GM04503 (cell line): Measurements from ENCODE around the gene ATP2B2.

Experiments used
- DNase-seq: peaks from one replicate; pipeline ENCODE4 v3.0.0-alpha.2; 2012; ENCODE audit warnings: low read depth

Gene ATP2B2

DNA sequence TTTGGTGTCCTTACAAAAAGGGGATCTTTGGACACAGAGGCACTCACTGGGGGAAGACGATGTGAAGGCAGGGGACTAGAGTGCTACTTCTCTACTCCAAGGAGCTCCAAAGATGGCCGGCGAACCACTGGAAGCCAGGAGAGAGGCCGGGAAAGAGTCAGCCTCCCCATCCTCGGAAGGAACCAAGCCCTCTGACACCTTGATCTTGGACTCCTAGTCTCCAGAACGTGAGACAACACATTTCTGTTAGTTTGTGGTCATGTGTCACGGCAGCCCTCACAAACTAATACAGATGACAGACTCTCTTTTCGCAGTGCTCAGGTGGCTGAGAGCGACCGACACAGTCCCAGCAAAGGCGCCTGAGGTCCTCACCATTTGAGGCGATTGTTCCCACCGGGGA lies 24.4 kb upstream of the ATP2B2 start:
- no peak for DNase-seq

DNA sequence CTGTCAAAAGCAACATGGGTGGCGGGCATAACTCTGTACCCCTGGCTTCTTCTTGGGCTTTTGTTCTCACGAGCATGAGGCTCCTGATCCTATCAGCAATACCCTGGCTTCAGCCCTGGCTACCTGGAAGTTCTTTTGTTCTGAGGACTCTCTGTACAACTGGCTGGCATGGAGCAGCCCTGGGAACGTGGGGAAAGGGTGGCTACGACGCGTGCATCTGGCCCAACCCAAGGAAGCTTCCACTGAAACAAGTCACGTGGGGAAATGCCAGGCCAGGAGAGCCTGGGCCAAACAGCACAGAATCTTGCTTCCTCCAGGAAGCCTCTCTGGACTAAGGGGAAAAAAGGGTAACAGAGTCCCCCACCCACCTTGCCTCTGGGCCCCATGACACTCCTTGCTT lies 22.7 kb upstream of the ATP2B2 start:
- no peak for DNase-seq

DNA sequence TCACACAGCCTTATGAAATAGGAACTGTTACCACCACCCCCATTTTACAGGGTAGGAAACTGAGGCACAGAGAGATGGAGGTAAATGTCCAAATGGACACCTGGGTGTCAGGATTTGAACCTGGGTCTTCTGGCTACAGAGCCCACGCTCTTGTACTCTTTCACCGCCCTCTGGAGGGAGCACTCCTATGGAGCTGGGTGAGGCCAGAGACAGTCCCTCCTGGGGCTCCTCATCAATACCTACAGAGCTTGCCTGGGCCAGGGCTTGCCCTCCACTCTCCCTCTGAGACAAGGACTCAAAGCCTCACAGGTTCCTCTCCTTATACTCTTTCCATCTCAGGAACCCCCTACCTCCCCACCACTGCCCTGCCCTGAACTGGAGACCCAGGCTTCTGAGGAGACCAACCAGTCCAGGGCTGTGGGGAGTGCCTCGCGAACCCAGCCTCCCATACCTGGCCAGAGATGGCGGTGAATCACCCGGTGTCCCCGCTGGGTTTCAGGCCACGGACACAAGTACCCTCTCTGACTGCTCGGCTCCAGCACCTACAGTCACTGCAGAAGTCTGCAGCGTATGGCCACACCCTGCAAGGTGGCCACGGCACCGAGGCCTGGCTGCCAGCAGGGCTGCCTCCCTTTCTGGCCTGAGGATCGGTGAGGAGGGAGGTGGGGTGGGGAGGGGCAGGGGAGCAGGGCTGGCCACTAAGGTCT lies 22.1 kb upstream of the ATP2B2 start:
- DNase-seq, result no peak

DNA sequence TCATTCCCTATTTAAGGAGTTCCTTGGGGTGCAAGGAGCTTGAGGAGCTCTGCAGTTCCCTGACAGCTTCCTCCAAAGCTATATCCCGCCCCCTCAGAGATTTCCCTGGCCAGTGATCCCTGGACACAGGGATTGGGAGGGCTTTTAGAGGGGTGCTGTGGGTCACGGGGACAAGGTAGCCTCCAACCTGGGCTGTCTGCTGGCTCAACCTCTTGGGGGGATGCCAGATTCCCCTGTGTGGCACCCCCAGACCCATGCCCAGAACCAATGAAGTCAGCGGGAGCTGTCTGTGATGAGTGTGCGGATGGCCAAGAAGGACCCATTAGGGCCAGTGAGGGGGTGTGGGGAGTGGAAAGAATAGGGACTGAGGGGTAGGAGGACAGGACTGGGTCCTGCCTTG lies 21.0 kb upstream of the ATP2B2 start:
- DNase-seq, result no peak

DNA sequence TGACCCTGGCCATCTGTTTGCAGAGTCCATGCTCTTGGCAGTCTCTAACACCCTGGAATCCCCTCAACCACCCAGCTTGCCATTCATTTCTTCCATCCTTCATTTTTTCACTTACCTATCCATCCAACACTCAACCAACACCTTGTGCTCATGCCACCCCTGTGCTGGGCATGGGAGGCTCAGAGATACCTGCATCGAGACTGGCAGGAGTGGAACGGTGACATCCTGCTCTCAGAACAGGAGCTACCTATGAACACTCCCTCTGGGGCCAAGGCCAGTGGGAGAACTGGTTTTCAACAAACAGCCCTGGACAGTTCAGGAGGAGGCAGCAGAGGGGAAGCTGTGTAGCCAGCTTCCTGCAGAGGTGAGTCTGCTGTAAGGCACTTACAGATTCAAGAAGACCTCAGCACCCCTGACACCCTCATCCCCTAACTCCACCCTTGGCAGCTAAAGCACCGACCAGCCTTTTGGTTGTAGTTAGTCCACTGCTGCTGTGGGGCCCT lies 19.5 kb upstream of the ATP2B2 start:
- DNase-seq, result no peak

DNA sequence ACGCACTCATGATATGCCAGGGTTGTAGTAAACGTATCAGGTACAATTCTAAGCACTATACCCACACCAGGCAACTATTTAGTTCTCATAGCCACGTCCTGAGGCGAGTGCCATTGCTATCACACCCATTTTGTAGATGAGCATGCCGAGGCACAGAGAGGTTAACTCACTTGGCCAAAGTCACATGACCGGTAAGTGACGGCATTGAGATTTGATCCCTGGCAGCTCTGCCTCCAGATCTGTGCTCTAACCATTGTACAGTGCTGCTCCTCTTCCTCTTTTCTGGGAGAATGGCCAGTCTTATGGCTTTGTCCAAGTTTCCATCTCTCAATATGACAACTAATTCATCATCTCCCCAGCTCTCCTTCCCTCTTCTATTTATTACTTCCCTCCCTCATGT lies 18.9 kb upstream of the ATP2B2 start:
- DNase-seq, result no peak

DNA sequence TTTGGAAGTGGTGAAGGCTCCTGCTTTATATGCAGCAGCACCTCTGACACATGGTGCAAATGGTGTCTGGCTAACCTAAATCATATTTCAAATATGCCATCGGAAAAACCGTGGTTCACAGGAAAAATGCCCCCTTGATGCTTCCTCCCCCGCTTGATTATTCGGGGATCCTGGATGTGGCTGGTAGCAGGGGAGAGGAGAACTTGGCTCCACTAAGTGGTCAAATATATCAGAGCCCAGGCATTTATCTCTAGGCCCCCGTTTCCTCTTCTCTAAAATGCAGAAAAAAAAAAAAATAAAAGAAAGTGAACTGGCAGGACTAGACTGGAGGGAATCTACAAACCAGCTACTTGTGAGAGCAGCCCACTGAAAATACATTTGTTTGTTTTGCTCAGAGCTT lies 18.2 kb upstream of the ATP2B2 start:
- DNase-seq, result no peak

DNA sequence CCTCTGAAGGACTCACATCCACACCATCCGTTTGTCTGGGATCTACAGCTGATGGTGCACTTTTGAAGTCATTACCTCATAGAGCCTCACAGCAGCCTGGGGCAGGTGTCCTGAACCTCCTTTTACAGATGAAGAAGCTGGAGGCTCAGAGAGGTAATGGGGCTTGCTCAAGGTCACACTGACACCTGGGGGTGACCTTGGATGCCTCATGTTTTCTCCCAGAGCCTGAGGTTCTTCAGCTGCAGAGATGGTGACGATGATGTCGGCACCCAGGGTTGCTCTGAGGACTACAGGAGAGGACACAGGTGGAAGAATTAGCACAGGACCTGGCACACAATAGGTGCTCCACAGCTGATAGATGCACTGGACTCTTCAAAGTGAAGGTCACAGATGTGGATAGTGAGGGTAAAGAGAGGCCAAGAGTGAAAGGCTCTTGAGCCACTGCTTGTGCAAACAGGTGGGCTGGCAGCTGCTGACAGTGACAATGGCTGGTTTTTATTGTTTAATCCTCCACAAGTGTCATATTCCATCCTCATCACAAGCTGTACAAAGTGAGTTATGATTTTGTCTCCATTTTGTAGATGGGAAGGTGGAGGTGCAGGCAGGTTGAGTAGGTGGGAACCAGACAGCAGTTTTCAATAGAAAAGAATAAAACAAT lies 17.4 kb upstream of the ATP2B2 start:
- DNase-seq, result no peak

DNA sequence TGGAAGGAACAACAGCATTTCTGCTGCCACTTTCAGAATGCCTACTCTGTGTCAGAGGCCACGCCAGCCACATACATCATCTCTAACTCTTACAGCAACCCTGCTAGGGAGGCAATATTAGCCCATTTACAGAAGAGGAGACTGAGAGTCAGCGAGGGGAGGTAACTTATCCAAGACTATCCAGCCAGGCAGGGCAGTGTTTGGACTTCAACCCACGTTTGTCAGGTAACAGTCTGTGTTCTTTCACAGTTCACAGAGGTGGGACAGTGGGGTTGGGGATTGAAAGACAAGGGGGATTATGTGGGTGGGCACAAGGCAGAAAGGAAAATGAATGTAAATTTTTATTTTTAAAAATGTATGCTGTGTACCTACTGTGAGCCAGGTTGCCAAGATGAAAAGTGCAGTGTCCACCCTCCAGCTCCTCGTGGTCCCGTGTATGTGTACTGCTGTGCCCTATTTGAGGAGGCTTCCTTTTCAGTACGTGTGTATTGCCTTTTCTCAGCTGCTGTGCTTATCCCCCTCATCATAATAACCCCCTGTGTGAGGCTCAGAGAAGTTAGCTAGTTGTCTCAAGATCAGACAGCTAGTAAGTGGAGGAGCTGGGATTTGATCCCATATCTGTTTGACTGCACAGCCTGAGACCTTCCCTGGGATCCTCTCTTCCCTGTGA lies 16.5 kb upstream of the ATP2B2 start:
- DNase-seq, result no peak

DNA sequence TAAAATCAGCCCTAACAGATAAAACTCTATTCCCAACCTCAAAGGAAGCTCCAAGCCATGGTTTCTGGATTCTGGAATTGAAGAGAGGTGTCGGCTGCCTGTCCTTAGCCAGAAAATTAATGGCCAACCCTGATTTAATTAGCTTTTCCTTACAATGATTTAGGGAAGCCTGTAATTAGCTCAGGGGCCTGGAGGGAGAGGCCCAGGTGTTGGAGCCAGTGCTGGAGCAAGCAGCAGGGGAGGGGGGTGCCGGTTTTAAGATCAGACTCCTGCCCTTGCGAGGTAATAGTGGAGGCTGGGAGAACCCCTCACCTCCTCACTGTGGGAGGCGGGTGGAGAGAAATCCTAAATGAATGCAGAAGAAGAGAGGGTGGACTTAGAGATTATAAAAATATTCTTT lies 14.7 kb upstream of the ATP2B2 start:
- no peak for DNase-seq

DNA sequence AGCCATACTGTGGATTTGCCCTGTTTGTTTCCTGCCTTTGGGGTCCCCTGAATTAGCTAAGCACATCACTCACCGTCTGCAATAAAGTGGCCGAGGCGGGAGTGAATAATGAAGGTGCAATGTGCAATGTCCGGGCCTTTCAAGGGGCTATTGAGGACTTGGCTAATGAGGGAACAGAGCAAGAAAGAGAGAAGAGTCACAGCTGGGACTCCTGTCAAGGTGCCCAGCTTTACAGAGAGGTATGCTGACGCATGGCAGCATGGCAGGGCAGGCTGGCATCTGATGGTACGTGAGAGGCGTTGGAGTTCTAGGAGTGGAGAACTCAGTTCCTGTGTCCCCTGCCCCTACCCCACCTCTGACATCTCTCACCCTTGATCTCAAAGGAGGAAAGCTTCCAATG lies 13.8 kb upstream of the ATP2B2 start:
- no peak for DNase-seq

DNA sequence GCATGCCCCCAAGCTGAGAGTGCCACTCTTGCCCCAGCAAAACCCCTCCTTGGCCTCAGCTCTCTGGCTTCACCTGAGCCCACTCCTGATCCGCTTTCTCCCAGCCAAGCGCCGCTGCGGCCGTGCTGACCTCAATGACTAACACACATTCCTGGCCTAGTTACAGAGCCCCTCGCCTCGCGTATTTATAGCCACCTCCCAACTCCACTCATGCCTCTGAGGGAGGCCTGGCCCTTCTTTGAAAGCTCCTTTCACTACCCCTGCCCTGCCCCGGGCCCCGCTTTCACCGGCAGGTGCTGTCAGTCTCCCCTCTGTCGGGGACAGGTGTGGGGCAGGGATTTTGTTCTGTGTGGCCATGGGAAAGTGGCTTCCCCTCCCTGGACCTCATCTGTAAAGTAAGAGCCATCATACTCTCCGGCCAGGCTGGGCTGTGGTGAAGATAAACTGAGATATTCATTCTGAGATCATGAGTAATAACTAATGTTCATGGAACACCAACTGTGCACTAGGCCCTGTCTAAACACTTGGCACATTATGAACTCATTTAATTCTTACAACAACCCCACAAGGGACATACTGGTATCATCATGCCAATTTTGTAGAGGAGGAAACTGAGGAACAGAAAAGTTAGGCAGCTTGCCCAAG lies 13.2 kb upstream of the ATP2B2 start:
- peak; percentile 11 for DNase-seq

DNA sequence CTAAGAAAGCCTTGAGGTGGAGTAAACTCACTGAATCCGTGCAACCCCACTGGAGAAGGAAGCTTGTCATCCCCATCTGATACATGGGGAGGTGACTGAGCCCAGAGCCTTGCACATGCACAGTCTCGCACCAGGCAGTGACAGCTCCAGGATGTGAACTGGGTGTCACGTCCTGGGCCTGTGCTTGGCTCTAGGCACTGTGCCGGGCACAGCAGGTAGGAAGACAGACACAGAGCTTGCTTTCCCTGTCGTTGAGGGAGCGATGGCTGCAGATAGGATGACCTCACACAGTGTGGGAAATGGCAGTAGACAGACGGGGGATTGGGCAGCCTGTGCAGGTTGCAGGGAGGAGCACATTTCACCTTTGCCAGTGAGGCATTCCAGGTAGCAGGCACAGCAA lies 12.2 kb upstream of the ATP2B2 start:
- no peak for DNase-seq

DNA sequence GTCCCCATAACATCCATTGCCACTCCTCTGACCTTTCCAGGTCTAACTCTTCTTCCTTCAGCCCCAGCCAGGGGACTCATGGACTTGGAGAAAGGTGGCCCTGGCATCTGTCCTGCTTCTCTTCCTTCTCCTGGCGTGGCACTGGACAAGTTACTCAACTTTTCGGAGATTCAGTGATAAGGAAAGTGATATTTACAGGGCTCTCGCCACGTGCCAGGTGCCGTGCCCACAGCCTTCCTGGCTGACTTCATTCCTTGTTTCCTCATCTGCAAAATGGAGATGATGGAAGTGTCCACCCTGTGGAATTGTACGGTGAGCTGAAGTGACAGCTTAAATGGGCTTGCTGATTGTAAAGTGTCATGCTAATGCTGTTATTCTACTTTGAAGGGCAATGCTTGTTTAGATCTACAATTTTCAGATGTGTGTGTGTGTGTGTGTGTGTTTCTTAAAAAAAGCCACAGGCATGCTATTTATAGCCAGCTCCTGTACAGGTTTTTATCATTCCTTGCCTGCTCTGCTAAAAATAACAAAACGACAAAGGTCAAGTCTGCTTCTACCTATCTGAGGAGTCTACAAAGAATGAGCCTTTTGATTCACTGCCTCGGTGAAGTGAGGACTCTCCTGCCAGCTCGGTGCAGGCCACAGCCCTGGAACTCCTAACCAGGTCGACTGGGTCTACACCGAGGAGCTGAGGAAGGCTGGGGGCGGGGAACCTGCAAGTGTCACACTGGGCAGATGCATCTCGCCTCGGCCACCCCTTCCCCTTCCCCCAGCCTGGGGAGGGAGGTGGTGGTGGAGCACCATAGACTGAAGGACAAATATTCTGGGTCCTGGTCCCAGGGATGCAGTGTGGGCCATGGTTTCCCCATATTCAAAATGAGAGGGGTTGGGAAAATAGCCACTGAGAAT lies 11.4 kb upstream of the ATP2B2 start:
- no peak for DNase-seq

DNA sequence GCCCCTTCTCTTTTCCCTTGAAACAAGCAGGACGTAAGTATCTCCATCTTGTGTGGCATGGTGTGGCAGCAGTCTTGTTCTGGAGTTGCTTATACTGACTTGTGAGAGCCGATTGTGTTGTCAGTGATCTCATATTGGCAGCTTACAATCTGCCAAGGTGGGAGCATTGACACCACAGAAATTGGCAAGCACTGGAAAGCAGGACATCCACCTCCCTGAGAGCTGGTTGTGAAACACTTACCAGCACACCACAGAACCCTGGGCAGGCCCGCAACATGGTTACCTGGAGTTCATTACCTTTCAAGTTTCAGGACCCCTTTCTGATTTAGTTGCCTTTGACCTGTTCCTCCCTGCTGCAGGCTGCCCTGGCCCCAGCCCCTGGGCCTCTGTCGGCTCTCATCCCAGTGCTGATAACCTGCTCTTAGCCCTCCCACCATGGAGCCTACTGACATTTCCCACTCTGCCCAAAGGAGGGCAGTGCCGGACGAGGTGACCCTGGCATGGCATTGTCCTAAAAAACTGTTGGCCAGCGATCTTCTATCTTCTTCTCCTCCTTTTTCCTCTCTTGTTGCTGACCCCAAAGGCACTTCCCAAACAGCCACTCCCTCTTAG lies 10.6 kb upstream of the ATP2B2 start:
- no peak for DNase-seq

DNA sequence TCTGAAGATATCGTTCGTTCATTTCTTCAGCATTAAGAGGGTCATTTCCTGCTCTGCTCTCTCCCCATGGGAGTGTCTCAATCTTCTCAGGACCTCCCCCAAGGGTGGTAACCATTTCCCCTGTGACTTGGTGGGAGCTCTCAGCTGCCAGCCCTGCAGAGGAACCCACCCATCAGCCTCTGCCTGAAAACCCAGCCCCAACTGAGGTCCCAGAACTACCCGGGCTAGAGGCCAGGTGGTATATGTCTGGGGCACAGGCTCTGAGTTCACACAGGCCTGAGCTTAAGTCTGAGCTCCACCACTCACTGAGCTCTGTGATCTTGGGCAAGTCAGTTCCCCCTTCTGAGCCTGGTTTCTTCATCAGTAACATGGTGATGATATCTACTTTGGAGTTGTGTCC lies 10.0 kb upstream of the ATP2B2 start:
- DNase-seq, result no peak

DNA sequence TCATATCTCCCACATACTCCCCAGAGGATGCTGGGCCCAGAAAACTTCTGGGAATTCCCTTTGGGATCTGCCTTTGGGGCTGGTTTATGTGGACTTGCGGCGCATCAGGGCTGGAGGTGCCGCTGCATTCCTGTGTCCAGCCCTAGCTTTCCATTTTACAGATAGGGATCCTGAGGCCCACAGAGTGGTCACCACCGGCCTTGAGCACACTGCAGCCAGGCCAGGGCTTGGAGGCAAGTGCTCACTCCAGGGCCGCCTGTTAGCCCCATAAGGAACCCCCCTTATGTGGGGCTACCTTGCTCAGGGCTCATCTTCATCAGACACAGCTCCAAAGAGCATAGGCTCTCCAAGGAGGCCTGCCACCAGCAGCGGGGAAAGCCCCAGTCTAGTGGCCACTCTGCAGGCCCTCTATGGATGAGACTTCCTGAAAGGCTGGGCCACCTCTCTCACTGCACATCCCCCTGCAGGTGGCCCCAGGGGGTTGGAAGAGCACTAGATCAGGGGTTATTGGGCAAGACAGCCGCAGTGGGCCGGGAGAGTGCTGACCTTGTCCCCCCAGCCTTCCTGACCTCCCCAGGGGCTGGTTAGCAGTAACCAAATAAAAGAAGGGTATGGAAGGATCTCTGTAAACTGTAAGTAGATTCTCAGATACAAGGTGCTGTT lies 9.2 kb upstream of the ATP2B2 start:
- no peak for DNase-seq

DNA sequence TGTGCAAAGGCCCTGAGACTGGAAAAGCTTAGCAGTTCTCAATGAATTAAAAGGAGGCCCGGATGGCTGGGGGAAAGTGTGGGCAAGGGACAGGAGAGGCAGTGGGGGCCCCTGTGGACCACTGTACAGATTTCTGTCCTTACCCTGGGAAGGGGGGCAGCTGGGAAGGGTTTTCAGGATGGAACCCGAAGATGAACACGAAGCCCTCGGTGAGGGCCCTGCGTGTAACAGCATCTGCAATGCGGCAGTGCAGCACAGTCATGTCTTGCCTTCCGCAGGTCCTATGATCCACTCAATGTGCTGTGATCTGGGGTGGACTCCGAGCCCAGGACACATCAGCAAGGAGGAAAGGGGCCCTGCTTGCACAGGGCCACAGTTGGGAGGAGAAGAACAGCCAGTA lies 7.9 kb upstream of the ATP2B2 start:
- no peak for DNase-seq

DNA sequence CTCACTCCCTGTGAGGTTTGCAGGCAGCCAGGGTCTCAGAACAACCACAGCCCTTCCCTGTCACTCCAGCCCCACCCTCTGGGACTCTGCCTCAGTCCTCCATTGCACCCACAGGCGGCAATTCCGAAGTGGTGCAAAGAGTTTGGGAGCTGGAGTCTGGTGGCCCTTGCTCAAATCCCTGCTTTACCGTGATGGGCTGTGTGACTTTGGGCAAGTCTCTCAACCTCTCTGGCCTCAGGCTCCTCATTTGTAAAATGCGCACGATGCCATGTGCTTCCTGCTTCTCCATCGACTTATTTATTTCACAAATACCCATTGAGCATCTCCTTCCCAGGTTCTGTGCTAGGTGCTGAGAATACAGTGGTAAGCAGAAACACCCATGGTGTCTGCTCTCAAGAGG lies 7.3 kb upstream of the ATP2B2 start:
- DNase-seq, result no peak

DNA sequence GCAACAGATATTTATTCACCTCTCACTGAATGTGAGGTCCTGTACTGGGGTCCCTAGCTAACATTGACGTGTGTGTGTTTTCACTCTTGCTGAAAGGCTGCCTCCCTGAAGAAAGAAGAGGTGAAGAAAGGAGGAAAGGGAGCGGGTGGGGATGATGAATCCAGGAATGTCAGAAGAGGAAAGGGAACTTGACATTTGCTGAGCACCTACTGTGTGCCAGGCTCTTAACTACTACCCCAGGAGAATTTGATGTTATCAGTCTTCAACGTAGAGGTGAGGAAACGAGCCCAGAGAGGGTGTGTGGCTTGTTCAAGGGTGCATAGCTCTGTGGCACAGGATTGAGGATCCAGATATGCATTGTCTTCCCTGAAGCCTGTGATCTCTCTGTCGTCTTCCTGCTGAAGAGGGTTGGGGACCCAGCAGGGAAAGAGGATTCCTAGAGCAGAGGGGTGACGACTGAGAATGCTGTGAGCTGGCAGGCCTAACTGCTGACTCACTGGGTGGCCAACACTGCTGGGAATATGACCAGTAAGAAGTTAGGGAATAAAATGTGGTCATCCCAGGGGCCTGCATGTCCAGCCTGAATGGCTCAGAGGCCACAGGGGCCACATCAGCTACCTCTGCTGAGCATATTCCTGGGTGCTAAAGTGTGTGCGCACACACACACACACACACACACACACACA lies 6.6 kb upstream of the ATP2B2 start:
- DNase-seq, result peak; percentile 22
